AG09319 (cell line): ENCODE measurements around the gene CEP112.
"Not testable (repeated sequence)": the region's sequence is repeated elsewhere in the genome, so short reads cannot be mapped to it uniquely, and the experiment has no call there.

Experiments
- DNase-seq: peaks from one replicate; pipeline ENCODE4 v3.0.0-alpha.2; 2010; ENCODE audit warnings: low read depth; ENCODE audit errors: extremely low read depth
- CTCF ChIP-seq: IDR thresholded peaks from 2 replicates; pipeline ENCODE4 v1.5.1; 2011; ENCODE audit warnings: low read depth, mild to moderate bottlenecking, inconsistent platforms, low read length, moderate library complexity

CEP112 gene

GRCh38 chr17:66091445-66092080 is 100.4 kb downstream of the CEP112 start:
- no peak for TF ChIP-seq CTCF

GRCh38 chr17:66089764-66090163 is 102.2 kb downstream of the CEP112 start:
- no peak for TF ChIP-seq CTCF

More at GRCh38 chr17:66091445-66092080, 100.4 kb downstream of the CEP112 start:
- no peak for DNase-seq

GRCh38 chr17:66088173-66088572 is 103.8 kb downstream of the CEP112 start:
- no peak for TF ChIP-seq CTCF
- no peak for DNase-seq

More at GRCh38 chr17:66089764-66090163, 102.2 kb downstream of the CEP112 start:
- no peak for DNase-seq

GRCh38 chr17:66087073-66087472 is 104.9 kb downstream of the CEP112 start:
- no peak for TF ChIP-seq CTCF
- no peak for DNase-seq

GRCh38 chr17:66085221-66085620 is 106.7 kb downstream of the CEP112 start:
- no peak for TF ChIP-seq CTCF
- DNase-seq, result no peak

- not testable (repeated sequence) for DNase-seq
Measured at GRCh38 chr17:66080670-66081069, 111.3 kb downstream of the CEP112 start.

GRCh38 chr17:66076546-66077190 is 115.3 kb downstream of the CEP112 start:
- no peak for TF ChIP-seq CTCF
- DNase-seq, result no peak

GRCh38 chr17:66073384-66073783 is 118.5 kb downstream of the CEP112 start:
- TF ChIP-seq CTCF, result no peak
- no peak for DNase-seq
